Kidney (tissue), 22 donors: ENCODE measurements around the gene SH3RF2. TPM values are rescaled to one million over a fixed set of nuclear protein-coding genes. Genes with fewer than 3 reads are reported as not detected.
A peak's percentile ranks its signal among the peaks of the same experiment; 100 is the strongest.

Experiments
- DNase-seq, 5 donors: peaks; one replicate each; pipeline ENCODE4 v3.0.0-alpha.2; 2013 to 2020
- FAIRE-seq: peaks from 2 replicates; lab custom pipeline; 2012; peaks lifted over from hg19 to GRCh38; lab: Jason Lieb, UNC
- H3K27ac ChIP-seq, 2 donors: one replicate each; pipeline ENCODE4 v1.7.0; 2013; ENCODE audit warnings: low read depth in 2 of 2, low read length in 2 of 2, inconsistent platforms in 1 of 2
- H3K27me3 ChIP-seq: one replicate; pipeline ENCODE4 v1.7.1; 2013; ENCODE audit warnings: low read length, inconsistent platforms; ENCODE audit not compliant: control insufficient read depth, insufficient read depth
- H3K36me3 ChIP-seq, 3 donors: one replicate each; pipeline versions ENCODE4 v1.7.0 to v1.7.1; 2013; ENCODE audit warnings: low read length in 3 of 3, control low read depth in 1 of 3, inconsistent platforms in 1 of 3; ENCODE audit not compliant: insufficient read depth in 3 of 3, control insufficient read depth in 2 of 3
- H3K4me1 ChIP-seq, 3 donors: one replicate each; pipeline versions ENCODE4 v1.7.0 to v1.7.1; 2013; ENCODE audit warnings: low read length in 3 of 3, inconsistent platforms in 1 of 3, low read depth in 1 of 3; ENCODE audit not compliant: control insufficient read depth in 2 of 3, insufficient read depth in 2 of 3
- H3K4me3 ChIP-seq, 3 donors: one replicate each; pipeline versions ENCODE4 v1.7.0 to v1.8.1; 2013; ENCODE audit warnings: low read length in 3 of 3, control low read depth in 1 of 3, inconsistent platforms in 1 of 3
- H3K9ac ChIP-seq, 3 donors: one replicate each; pipeline versions ENCODE4 v1.7.0 to v1.7.1; 2013; ENCODE audit warnings: low read length in 3 of 3, control low read depth in 1 of 3, inconsistent platforms in 1 of 3
- H3K9me3 ChIP-seq, 3 donors: one replicate each; pipeline versions ENCODE4 v1.7.0 to v1.7.1; 2013; ENCODE audit warnings: low read length in 3 of 3, control low read depth in 1 of 3, inconsistent platforms in 1 of 3; ENCODE audit not compliant: control insufficient read depth in 2 of 3, insufficient read depth in 1 of 3
- intact Hi-C: fragments of 100-400 bp; cut with DNase I; formaldehyde crosslinking; loops from one replicate; pipeline ENCODE4 v1.11.1; 2022
- long read RNA-seq, 10 donors: library from polyadenylated mRNA in 1 of 10; unstranded in 1 of 10; transcript quantifications; one replicate each; pipeline ENCODE4 v2.0.0 and lab custom pipeline, GENCODE V29; 2021 to 2026
- polyA plus RNA-seq: library from polyadenylated mRNA; stranded (reverse); fragments of 350-450 nt; fragmentation: Illumina TruSeq; extraction: RNeasy Lipid Tissue Mini Kit (QIAGEN cat#74804); gene quantifications from one replicate; pipeline ENCODE4 v1.2.3, GENCODE V29; 2014; ENCODE audit warnings: low read depth, low replicate concordance; ENCODE audit not compliant: insufficient read depth
- total RNA-seq: library from RNA; stranded (reverse); fragmentation: NEBNext Ultra II Directional; extraction: Animal tissue kit (Norgen Biotek cat#: 25700); gene quantifications from one replicate; pipeline ENCODE4 v1.2.1, GENCODE V29; 2021
- TF ChIP-seq, protein P1 (sequence below): IDR thresholded peaks from 3 replicates; pipeline ENCODE4 v1.5.1; 2012; ENCODE audit warnings: mild to moderate bottlenecking, moderate library complexity, borderline replicate concordance; ENCODE audit not compliant: insufficient read depth; ENCODE audit errors: extremely low read depth
- donor health status: control.
- donor health status: control.
- donor health status: control.
- donor health status: control.
- donor health status: control.
- donor health status: DM: yes; HTN: yes; CAD: no.
- donor health status: Normal renal cell carcinoma (clear cell type).

The SH3RF2 gene, protein sequence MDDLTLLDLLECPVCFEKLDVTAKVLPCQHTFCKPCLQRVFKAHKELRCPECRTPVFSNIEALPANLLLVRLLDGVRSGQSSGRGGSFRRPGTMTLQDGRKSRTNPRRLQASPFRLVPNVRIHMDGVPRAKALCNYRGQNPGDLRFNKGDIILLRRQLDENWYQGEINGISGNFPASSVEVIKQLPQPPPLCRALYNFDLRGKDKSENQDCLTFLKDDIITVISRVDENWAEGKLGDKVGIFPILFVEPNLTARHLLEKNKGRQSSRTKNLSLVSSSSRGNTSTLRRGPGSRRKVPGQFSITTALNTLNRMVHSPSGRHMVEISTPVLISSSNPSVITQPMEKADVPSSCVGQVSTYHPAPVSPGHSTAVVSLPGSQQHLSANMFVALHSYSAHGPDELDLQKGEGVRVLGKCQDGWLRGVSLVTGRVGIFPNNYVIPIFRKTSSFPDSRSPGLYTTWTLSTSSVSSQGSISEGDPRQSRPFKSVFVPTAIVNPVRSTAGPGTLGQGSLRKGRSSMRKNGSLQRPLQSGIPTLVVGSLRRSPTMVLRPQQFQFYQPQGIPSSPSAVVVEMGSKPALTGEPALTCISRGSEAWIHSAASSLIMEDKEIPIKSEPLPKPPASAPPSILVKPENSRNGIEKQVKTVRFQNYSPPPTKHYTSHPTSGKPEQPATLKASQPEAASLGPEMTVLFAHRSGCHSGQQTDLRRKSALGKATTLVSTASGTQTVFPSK
- total RNA-seq (4.9 TPM), polyA plus RNA-seq (1.3 TPM)
- long read RNA-seq, donor 1, result 0 reads
- long read RNA-seq, donor 2, result 0 reads
- long read RNA-seq, donor 3, result 0 reads
- long read RNA-seq, donor 4, result 0 reads
- long read RNA-seq, donor 5, result 0 reads
- long read RNA-seq, donor 6, result 0 reads
- long read RNA-seq, donor 7, partial matches to known transcripts, result 1 of 1 reads
- long read RNA-seq, donor 7, other reads (novel, unspliced or antisense), result 0 of 1 reads
- long read RNA-seq, donor 8, result 0 reads
- long read RNA-seq, donor 9, result 0 reads
- long read RNA-seq, donor 10, result 0 reads

DNA sequence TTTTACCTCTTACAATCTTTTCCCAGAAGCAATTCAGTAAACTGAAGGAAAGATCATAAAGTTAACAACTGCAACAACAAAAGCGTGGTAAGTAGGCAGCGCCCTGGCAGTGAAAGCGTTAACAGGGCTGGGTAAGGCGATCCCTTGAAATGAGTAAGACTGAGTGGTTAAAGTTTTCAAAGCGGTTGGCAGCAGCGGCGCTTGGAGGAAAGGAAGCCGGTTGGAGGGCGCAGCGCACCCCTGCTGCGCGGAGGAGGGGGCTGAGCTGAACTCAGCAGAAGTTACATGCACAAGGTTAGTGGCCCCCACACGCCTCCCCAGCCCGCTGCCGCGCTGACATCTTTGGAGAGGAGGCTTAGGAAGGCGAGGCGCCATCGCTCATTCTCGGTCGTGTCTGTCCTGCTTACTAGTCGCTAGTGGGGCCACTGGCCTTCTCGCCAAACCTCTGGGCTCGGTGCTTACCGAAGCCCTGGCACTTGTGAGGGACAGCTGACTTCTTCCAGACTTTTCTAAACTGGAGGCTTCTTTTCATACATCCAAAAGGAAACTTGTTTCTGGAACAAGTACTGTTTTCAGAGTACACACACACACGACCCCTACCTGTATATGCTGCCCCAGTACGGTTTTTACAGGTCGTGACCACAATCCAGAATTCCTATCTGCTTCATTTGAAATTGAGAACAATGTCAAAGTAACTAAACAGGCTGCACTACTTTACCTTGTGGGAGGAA lies at the start of gene SH3RF2:
Gene SH3RF2, plus strand, starts transcription at position 178 of the 731 bp plus-strand sequence. CDS start 1,351 bp downstream, outside the sequence.
- FAIRE-seq (no peak), DNase-seq (peak; percentile 76 to 91 (median 90))
- intact Hi-C loops, result no loop called here
- Histone ChIP-seq H3K9ac (peak within 1 kb of the TSS in 2 of 3 donors; percentile 20 to 39), H3K27me3 (no peaks in the 10 kb centered on the region), H3K4me3 (peak within 1 kb of the TSS; percentile 48 to 64 (median 61)), H3K4me1 (peaks cover 0 to 6% (median 0%) of the 10 kb centered on the region in 3 donors), H3K36me3 (no peaks in the 10 kb centered on the region), H3K9me3 (no peaks in the 10 kb centered on the region), H3K27ac (no peak within 1 kb of the TSS)
- TF ChIP-seq, protein P1, sequence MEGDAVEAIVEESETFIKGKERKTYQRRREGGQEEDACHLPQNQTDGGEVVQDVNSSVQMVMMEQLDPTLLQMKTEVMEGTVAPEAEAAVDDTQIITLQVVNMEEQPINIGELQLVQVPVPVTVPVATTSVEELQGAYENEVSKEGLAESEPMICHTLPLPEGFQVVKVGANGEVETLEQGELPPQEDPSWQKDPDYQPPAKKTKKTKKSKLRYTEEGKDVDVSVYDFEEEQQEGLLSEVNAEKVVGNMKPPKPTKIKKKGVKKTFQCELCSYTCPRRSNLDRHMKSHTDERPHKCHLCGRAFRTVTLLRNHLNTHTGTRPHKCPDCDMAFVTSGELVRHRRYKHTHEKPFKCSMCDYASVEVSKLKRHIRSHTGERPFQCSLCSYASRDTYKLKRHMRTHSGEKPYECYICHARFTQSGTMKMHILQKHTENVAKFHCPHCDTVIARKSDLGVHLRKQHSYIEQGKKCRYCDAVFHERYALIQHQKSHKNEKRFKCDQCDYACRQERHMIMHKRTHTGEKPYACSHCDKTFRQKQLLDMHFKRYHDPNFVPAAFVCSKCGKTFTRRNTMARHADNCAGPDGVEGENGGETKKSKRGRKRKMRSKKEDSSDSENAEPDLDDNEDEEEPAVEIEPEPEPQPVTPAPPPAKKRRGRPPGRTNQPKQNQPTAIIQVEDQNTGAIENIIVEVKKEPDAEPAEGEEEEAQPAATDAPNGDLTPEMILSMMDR, result no peak

DNA sequence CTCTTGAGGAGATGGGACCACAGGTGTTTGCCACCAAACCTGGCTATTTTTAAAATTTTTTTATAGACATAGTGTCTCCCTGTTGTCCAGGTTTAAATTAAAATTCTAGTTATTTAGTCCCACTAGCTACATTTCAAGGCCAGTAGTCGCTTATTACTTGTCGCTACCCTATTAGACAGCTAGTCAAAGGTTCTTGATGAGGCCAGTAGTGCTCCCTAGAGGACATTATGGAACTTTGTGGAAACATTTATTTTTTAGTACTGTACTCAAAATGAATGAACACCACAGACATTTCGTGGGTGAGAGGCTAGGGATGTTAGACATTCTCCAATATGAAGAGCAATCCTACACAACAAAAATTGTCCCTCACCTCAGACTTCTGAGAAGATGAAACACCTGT lies 49.2 kb upstream of the SH3RF2 start:
- H3K4me1 ChIP-seq, result no peaks in the 10 kb centered on the region
- H3K27ac ChIP-seq, result no peak overlapping the region
- H3K27me3 ChIP-seq, result no peaks in the 10 kb centered on the region
- no peaks in the 10 kb centered on the region for H3K36me3 ChIP-seq
- DNase-seq (no peak), FAIRE-seq (no peak)
- no peaks in the 10 kb centered on the region for H3K9me3 ChIP-seq
- no peak overlapping the region for H3K9ac ChIP-seq
- TF ChIP-seq, protein P1, result no peak
- intact Hi-C loops, result no loop called here
- H3K4me3 ChIP-seq, result no peak overlapping the region

DNA sequence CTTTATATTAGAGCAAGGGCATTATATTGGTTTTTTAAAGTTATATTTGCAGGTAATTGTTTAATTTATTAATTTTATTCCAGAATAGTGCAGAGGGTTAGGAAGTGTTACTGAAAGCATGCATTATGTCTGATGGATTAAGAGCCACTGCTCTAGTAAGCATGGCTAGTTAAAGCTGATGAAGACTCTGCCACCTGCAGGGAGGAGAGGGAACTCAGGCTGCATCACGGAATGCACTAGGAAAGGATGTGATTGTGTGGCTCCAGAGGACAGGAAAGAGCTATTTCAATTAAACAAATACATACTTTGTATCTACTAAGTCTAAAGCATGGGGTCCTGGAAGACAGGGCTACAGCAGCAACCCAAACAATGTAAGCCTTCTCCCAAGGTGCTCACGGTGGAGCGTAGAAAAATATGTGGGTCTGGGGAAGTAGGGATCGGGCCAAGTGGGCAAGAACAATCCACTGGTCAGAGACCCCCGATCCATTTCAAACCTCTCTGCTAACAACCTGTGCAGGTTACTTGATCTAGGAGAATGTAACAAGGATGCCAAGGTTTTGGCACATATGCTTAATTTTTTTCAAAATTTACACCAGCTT lies 48.3 kb upstream of the SH3RF2 start:
- Histone ChIP-seq H3K36me3 (no peaks in the 10 kb centered on the region), H3K4me1 (no peaks in the 10 kb centered on the region), H3K9ac (no peak overlapping the region), H3K27me3 (no peaks in the 10 kb centered on the region), H3K9me3 (no peaks in the 10 kb centered on the region), H3K27ac (no peak overlapping the region), H3K4me3 (no peak overlapping the region)
- DNase-seq (peak in 4 of 5 donors; percentile 40 to 71 (median 48)), FAIRE-seq (no peak)
- TF ChIP-seq, protein P1, result peak; percentile 67
- intact Hi-C loops, result no loop called here
